H1 (cell line): ENCODE results near the gene RNGTT. TPM values are rescaled to one million over a fixed set of nuclear protein-coding genes. Genes with fewer than 3 reads are reported as not detected.

Experiments used
- CTCF ChIA-PET: fragments of 300-600 bp; sonication (Branson Sonifier 250); formaldehyde crosslinking; loops from one replicate; lab custom pipeline; 2021; ENCODE audit not compliant: partially characterized antibody; lab: Charles Lee
- POLR2A ChIA-PET: fragments of 300-600 bp; sonication (Branson Sonifier 250); formaldehyde crosslinking; loops from one replicate; lab custom pipeline; 2021; ENCODE audit warnings: inconsistent platforms; ENCODE audit not compliant: partially characterized antibody; lab: Charles Lee
- DNase-seq, 2 experiments: peaks; one replicate each; pipeline versions ENCODE4 v3.0.0 to v3.0.0-alpha.2; 2010 to 2022; ENCODE audit warnings: low spot score in 2 of 2, low read depth in 1 of 2, mixed read lengths in 1 of 2
- FAIRE-seq: peaks from 2 replicates; lab custom pipeline; 2011; peaks lifted over from hg19 to GRCh38; lab: Jason Lieb, UNC
- H2AFZ ChIP-seq: 2 replicates; pipeline ENCODE4 v1.8.1; 2012; ENCODE audit warnings: low read length, inconsistent platforms
- H2AK5ac ChIP-seq: 2 replicates; pipeline ENCODE4 v1.6.1; 2013; ENCODE audit warnings: low read depth, low read length
- H2BK120ac ChIP-seq: replicated peaks from 2 replicates; pipeline ENCODE3; 2013; ENCODE audit warnings: low read depth, low read length, inconsistent platforms
- H2BK12ac ChIP-seq: 2 replicates; pipeline ENCODE4 v1.6.1; 2013; ENCODE audit warnings: low read depth, low read length
- H2BK15ac ChIP-seq: 2 replicates; pipeline ENCODE4 v1.6.1; 2013; ENCODE audit warnings: low read length
- H2BK20ac ChIP-seq: 2 replicates; pipeline ENCODE4 v1.6.1; 2013; ENCODE audit warnings: low read length
- H2BK5ac ChIP-seq: 2 replicates; pipeline ENCODE4 v1.6.1; 2013; ENCODE audit warnings: low read depth, low read length
- H3K14ac ChIP-seq: 2 replicates; pipeline ENCODE4 v1.6.1; 2013; ENCODE audit warnings: inconsistent platforms; ENCODE audit not compliant: insufficient read length
- H3K18ac ChIP-seq: 2 replicates; pipeline ENCODE4 v1.6.1; 2013; ENCODE audit warnings: low read length; ENCODE audit errors: extremely low read depth
- H3K23ac ChIP-seq: 2 replicates; pipeline ENCODE4 v1.6.1; 2013; ENCODE audit warnings: inconsistent platforms; ENCODE audit not compliant: insufficient read length
- H3K23me2 ChIP-seq: 2 replicates; pipeline ENCODE4 v1.6.1; 2013; ENCODE audit warnings: low read depth, low read length
- H3K27ac ChIP-seq: 2 replicates; pipeline ENCODE4 v1.6.1; 2011; ENCODE audit warnings: low read depth, low read length, inconsistent platforms
- H3K27me3 ChIP-seq, 4 experiments: replicated peaks in 1 of 4; 1 replicate in 1 of 4; 2 replicates in 3 of 4; pipeline versions ENCODE4 v1.6.1 to v1.8.1; 2011 to 2013; ENCODE audit warnings: low read length in 3 of 4, mild to moderate bottlenecking in 3 of 4, inconsistent platforms in 2 of 4, mixed read lengths in 2 of 4, moderate library complexity in 1 of 4; ENCODE audit not compliant: control insufficient read depth in 3 of 4, insufficient read depth in 3 of 4; ENCODE audit errors: extremely low read depth in 1 of 4
- H3K36me3 ChIP-seq, 4 experiments: 2 replicates each; pipeline versions ENCODE4 v1.6.1 to v1.8.1; 2011 to 2013; ENCODE audit warnings: mild to moderate bottlenecking in 4 of 4, low read length in 3 of 4, moderate library complexity in 2 of 4, control low read depth in 1 of 4, inconsistent platforms in 1 of 4; ENCODE audit not compliant: insufficient read depth in 4 of 4, control insufficient read depth in 2 of 4
- H3K4ac ChIP-seq: replicated peaks from 2 replicates; pipeline ENCODE3; 2013; ENCODE audit warnings: low read length, low read depth, mixed read lengths, inconsistent platforms; ENCODE audit not compliant: insufficient read length
- H3K4me1 ChIP-seq, 4 experiments: replicated peaks in 1 of 4; 1 replicate in 1 of 4; 2 replicates in 3 of 4; pipeline versions ENCODE4 v1.6.1 to v1.8.1; 2011 to 2013; ENCODE audit warnings: low read length in 3 of 4, inconsistent platforms in 2 of 4, mixed read lengths in 1 of 4; ENCODE audit not compliant: insufficient read depth in 4 of 4, control insufficient read depth in 3 of 4
- H3K4me2 ChIP-seq, 2 experiments: 2 replicates each; pipeline versions ENCODE4 v1.6.1 to v1.8.1; 2011 to 2013; ENCODE audit warnings: low read depth in 2 of 2, low read length in 2 of 2, control low read depth in 1 of 2, inconsistent platforms in 1 of 2, mild to moderate bottlenecking in 1 of 2; ENCODE audit not compliant: insufficient read depth in 1 of 2
- H3K4me3 ChIP-seq, 4 experiments: fragments of 200-600, 300-600 bp in 1 of 4; sonication (generic), shearing (Covaris generic), sonication (Bioruptor Twin) in 1 of 4; 2 replicates each; pipeline versions ENCODE4 v1.5.1 to v1.8.1; 2011 to 2016; ENCODE audit warnings: low read length in 4 of 4, low read depth in 3 of 4, control low read depth in 2 of 4, inconsistent platforms in 2 of 4, mild to moderate bottlenecking in 2 of 4, mixed read lengths in 1 of 4, moderate library complexity in 1 of 4; ENCODE audit not compliant: insufficient read depth in 2 of 4; ENCODE audit errors: extremely low read depth in 1 of 4
- H3K56ac ChIP-seq: replicated peaks from 2 replicates; pipeline ENCODE3; 2013; ENCODE audit warnings: low read depth, mild to moderate bottlenecking, mixed read lengths, low read length, inconsistent platforms; ENCODE audit not compliant: insufficient read length
- H3K79me1 ChIP-seq: 2 replicates; pipeline ENCODE4 v1.6.1; 2013; ENCODE audit warnings: low read depth, low read length, control low read depth
- H3K79me2 ChIP-seq, 2 experiments: 2 replicates each; pipeline versions ENCODE4 v1.6.1 to v1.8.1; 2012 to 2013; ENCODE audit warnings: low read length in 2 of 2, mild to moderate bottlenecking in 2 of 2, inconsistent platforms in 1 of 2; ENCODE audit not compliant: insufficient read depth in 2 of 2, control insufficient read depth in 1 of 2
- H3K9ac ChIP-seq, 4 experiments: replicated peaks in 1 of 4; 1 replicate in 1 of 4; 2 replicates in 3 of 4; pipeline versions ENCODE4 v1.6.1 to v1.8.1; 2011 to 2013; ENCODE audit warnings: low read depth in 3 of 4, low read length in 3 of 4, control low read depth in 2 of 4, mild to moderate bottlenecking in 2 of 4, moderate library complexity in 2 of 4, inconsistent platforms in 1 of 4; ENCODE audit errors: extremely low read depth in 1 of 4
- H3K9me3 ChIP-seq, 2 experiments: 2 replicates each; pipeline versions ENCODE4 v1.6.1 to v1.8.1; 2012 to 2013; ENCODE audit warnings: mild to moderate bottlenecking in 2 of 2, moderate library complexity in 2 of 2, control low read depth in 1 of 2, inconsistent platforms in 1 of 2, low read depth in 1 of 2, low read length in 1 of 2, mixed read lengths in 1 of 2; ENCODE audit not compliant: insufficient read depth in 2 of 2
- H4K20me1 ChIP-seq, 2 experiments: replicated peaks in 1 of 2; 2 replicates each; pipeline versions ENCODE3 to v1.8.1; 2011 to 2013; ENCODE audit warnings: inconsistent platforms in 2 of 2, low read length in 2 of 2, mild to moderate bottlenecking in 1 of 2; ENCODE audit not compliant: insufficient read depth in 2 of 2, control insufficient read depth in 1 of 2
- H4K5ac ChIP-seq: 2 replicates; pipeline ENCODE4 v1.6.1; 2013; ENCODE audit warnings: low read length, low read depth, mixed read lengths, inconsistent platforms; ENCODE audit not compliant: insufficient read length
- H4K8ac ChIP-seq: 2 replicates; pipeline ENCODE4 v1.8.0; 2013; ENCODE audit warnings: mild to moderate bottlenecking, moderate library complexity, low read length, inconsistent platforms; ENCODE audit not compliant: insufficient read depth; ENCODE audit errors: extremely low read depth
- H4K91ac ChIP-seq: replicated peaks from 2 replicates; pipeline ENCODE3; 2013; ENCODE audit warnings: low read length, mixed read lengths, inconsistent platforms; ENCODE audit not compliant: insufficient read length
- CHD1 ChIP-seq: IDR thresholded peaks from 2 replicates; pipeline ENCODE4 v1.6.1; 2012; ENCODE audit warnings: low read depth, low read length, improper control_type of control experiment
- CREB1 ChIP-seq: IDR thresholded peaks from 2 replicates; pipeline ENCODE4 v1.6.1; 2012; ENCODE audit warnings: inconsistent platforms
- CTCF ChIP-seq, 3 experiments: IDR thresholded peaks; 1 replicate in 2 of 3; 2 replicates in 1 of 3; pipeline versions ENCODE4 v1.5.1 to v1.6.1; 2011; ENCODE audit warnings: low read length in 3 of 3, mild to moderate bottlenecking in 3 of 3, inconsistent platforms in 2 of 3, low read depth in 1 of 3, moderate library complexity in 1 of 3; ENCODE audit not compliant: insufficient read depth in 1 of 3; ENCODE audit errors: control extremely low read depth in 1 of 3
- RAD21 ChIP-seq, 2 experiments: IDR thresholded peaks in 1 of 2; conservative IDR thresholded peaks in 1 of 2; 2 replicates each; pipeline ENCODE4 v1.6.1; 2011; ENCODE audit warnings: low read depth in 2 of 2, low read length in 2 of 2, improper control_type of control experiment in 1 of 2, inconsistent platforms in 1 of 2, mild to moderate bottlenecking in 1 of 2, moderate library complexity in 1 of 2
- WGBS, 2 experiments: shearing (Covaris generic) in 1 of 2; methylation state at CpG; one replicate each; pipeline versions ENCODE4 v1.1.6 to v1.1.7; 2013 to 2015; ENCODE audit warnings: low lambda C conversion rate in 2 of 2, mixed read lengths in 2 of 2, inconsistent platforms in 1 of 2, low coverage in 1 of 2, missing lambda C conversion rate in 1 of 2; ENCODE audit not compliant: insufficient replicate concordance in 2 of 2, insufficient coverage in 1 of 2, insufficient read length in 1 of 2; ENCODE audit errors: extremely low coverage in 1 of 2, missing lambda C conversion rate in 1 of 2; 5-methylcytosine and 5-hydroxymethylcytosine counted together
- polyA plus RNA-seq, 7 experiments: library from polyadenylated mRNA; depleted of rRNA in 3 of 7; stranded (reverse) in 5 of 7; unstranded in 2 of 7; fragments of >200 nt in 5 of 7; fragments of 200-250 nt in 2 of 7; gene quantifications; 1 replicate in 5 of 7; 2 replicates in 1 of 7; 4 replicates in 1 of 7; pipeline versions ENCODE4 v1.2.1 to v1.2.3, GENCODE V29; 2011 to 2013; ENCODE audit warnings: missing spikeins in 2 of 7, mixed read lengths in 2 of 7
- total RNA-seq: library from RNA; stranded (reverse); fragmentation: NEBNext Ultra II Directional; extraction: Animal tissue kit (Norgen Biotek cat#: 25700); gene quantifications from 2 replicates; pipeline ENCODE4 v1.2.1, GENCODE V29; 2021

The RNGTT gene
- total and polyA plus RNA-seq, 2 of the 8 experiments (the other 6 are each of a cell fraction or from before 2014, with no cell fraction given): 3.6 to 21.2 TPM

DNA sequence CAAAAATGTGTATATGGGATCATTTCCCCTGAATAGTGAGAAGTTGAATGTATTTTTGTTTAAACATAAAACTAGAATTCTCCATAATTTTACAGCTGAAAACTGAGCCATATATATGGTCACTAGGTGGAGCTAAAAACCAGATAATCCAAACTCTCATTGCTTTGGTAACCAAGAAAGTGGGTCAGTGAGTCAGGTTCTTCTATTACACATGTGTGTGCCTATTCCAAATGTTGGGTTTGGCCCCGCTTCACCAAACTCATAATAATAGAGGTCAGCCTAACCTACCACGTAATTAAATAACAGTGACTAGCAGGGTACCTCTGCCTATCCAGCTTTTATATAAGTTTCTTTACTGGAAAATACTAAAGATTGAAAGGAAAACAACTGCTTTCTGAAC is 19.3 kb upstream of the RNGTT start:
- no peak overlapping the region for H2BK12ac ChIP-seq
- H2AFZ ChIP-seq: no peak overlapping the region
- no peak overlapping the region for H2BK5ac ChIP-seq
- no peak overlapping the region for H3K27ac ChIP-seq
- POLR2A ChIA-PET: interaction anchor here (0.6 to 2.7 kb wide), 6 partner anchors 76 to 164 kb away, joined by 3 to 12 read pairs (median 3); partner anchors contain the start of genes PM20D2 and PNRC1
- no peak overlapping the region for H2AK5ac ChIP-seq
- H3K56ac ChIP-seq: no peak overlapping the region
- no peak overlapping the region for H3K4me2 ChIP-seq
- H3K9me3 ChIP-seq: no peaks in the 10 kb centered on the region
- WGBS, 2 experiments: 22% methylated on average over 2 of the region's 2 CpGs; no CpG with 5 or more reads in 1 of the 2 experiments
- no peaks in the 10 kb centered on the region for H3K36me3 ChIP-seq
- CTCF ChIA-PET: interaction anchor here (0.6 to 4.8 kb wide), 75 partner anchors 8 to 1925 kb away, joined by 3 to 43 read pairs (median 5); partner anchors contain the start of gene SRSF12
- H2BK120ac ChIP-seq: no peak overlapping the region
- no peak overlapping the region for H4K5ac ChIP-seq
- H3K23me2 ChIP-seq: no peaks in the 10 kb centered on the region
- DNase-seq: no peak
- FAIRE-seq: peak; percentile 72
- no peak overlapping the region for H3K23ac ChIP-seq
- no peak overlapping the region for H2BK20ac ChIP-seq
- H4K91ac ChIP-seq: no peak overlapping the region
- H3K4ac ChIP-seq: no peak overlapping the region
- H2BK15ac ChIP-seq: no peak overlapping the region
- no peak overlapping the region for H3K4me3 ChIP-seq
- no peak for TF ChIP-seq CREB1
- TF ChIP-seq CTCF (IDR thresholded peaks at IDR 0.05; ENCODE audit: control extremely low read depth in 1 of 3, insufficient read depth in 1 of 3, low read depth in 1 of 3, low read length in 3 of 3): peak in 2 of 3 experiments; percentile 56 to 67; a peak in 3 of 4 replicates
- TF ChIP-seq CHD1: no peak
- TF ChIP-seq RAD21 (IDR thresholded peaks at IDR 0.05 in 1 of 2, conservative IDR thresholded peaks at IDR 0.05 in 1 of 2; ENCODE audit: low read depth in 2 of 2, low read length in 2 of 2): peak; percentile 86 to 89
- H3K18ac ChIP-seq: no peak overlapping the region
- no peaks in the 10 kb centered on the region for H3K79me1 ChIP-seq
- no peak overlapping the region for H4K8ac ChIP-seq
- H3K27me3 ChIP-seq: peaks cover 0 to 1% (median 0%) of the 10 kb centered on the region in 4 experiments; a peak in 2 of 7 replicates
- no peak overlapping the region for H3K9ac ChIP-seq
- H3K14ac ChIP-seq: no peak overlapping the region
- no peaks in the 10 kb centered on the region for H3K79me2 ChIP-seq
- no peaks in the 10 kb centered on the region for H4K20me1 ChIP-seq
- peaks cover 0 to 2% (median 0%) of the 10 kb centered on the region in 4 experiments; a peak in 1 of 7 replicates for H3K4me1 ChIP-seq
